ENCODE data around the gene KLHL40. TPM values are rescaled to one million over a fixed set of nuclear protein-coding genes. Genes with fewer than 3 reads are reported as not detected.
A peak's percentile ranks its signal among the peaks of the same experiment; 100 is the strongest.

KLHL40 gene
- total RNA-seq = under 1 TPM in 1 of 4 donors, not detected in 3; 0.27 TPM

GRCh38 chr3:42685363-42685881, at the start of gene KLHL40:
Gene KLHL40, plus strand, starts transcription at chr3:42685537. Its CDS starts 82 bp downstream, at chr3:42685619.
- Histone ChIP-seq H3K27ac (peak within 1 kb of the TSS in 2 of 4 donors; percentile 40 to 44), H3K4me3 (peak within 1 kb of the TSS in 1 of 4 donors; percentile 14), H3K4me1 (peaks cover 0 to 21% (median 6%) of the 10 kb centered on the region in 4 donors), H3K36me3 (no peaks in the 10 kb centered on the region), H3K9me3 (no peaks in the 10 kb centered on the region), H3K27me3 (peaks cover 14% of the 10 kb centered on the region)
- no peak for DNase-seq
- intact Hi-C loops (cut with DNase I; ENCODE audit: low total_unique reads) = no loop called here
- in situ Hi-C loops (cut with MboI; ENCODE audit: low pct_ligation_motif_present in 1 of 4, low pct_unique_long_range_greater_than_20kb in 1 of 4, low sequenced_read_pairs in 3 of 4) = no loop called here
- WGBS, 2 donors (ENCODE audit: low coverage in 1 of 2) = 58% methylated on average over 10 of the region's 34 CpGs; no CpG with 5 or more reads in 1 of the 2 donors
- TF ChIP-seq CTCF (IDR thresholded peaks at IDR 0.05) (no peak), EP300 (IDR thresholded peaks at IDR 0.05; ENCODE audit: low read depth) (no peak), POLR2AphosphoS5 (IDR thresholded peaks at IDR 0.05) (no peak)

- WGBS, 2 donors (ENCODE audit: low coverage in 1 of 2) = 88 to 92% methylated on average over 3 to 6 of the region's 6 CpGs
- in situ Hi-C loops (cut with MboI; ENCODE audit: low pct_ligation_motif_present in 1 of 4, low pct_unique_long_range_greater_than_20kb in 1 of 4, low sequenced_read_pairs in 3 of 4) (no loop called here), intact Hi-C loops (cut with DNase I; ENCODE audit: low total_unique reads) (no loop called here)
- no peak for DNase-seq
- Histone ChIP-seq H3K27ac (no peak overlapping the region), H3K27me3 (no peaks in the 10 kb centered on the region), H3K36me3 (peaks cover 0 to 79% (median 39%) of the 10 kb centered on the region in 4 donors), H3K4me3 (no peak overlapping the region), H3K9me3 (no peaks in the 10 kb centered on the region), H3K4me1 (peaks cover 0 to 13% (median 0%) of the 10 kb centered on the region in 4 donors)
- no peak for TF ChIP-seq EP300 (IDR thresholded peaks at IDR 0.05; ENCODE audit: low read depth)
- TF ChIP-seq CTCF (IDR thresholded peaks at IDR 0.05) = no peak
- TF ChIP-seq POLR2A (IDR thresholded peaks at IDR 0.05) = no peak
- no peak for TF ChIP-seq POLR2AphosphoS5 (IDR thresholded peaks at IDR 0.05)
These were observed 48.3 kb upstream of the KLHL40 start for GRCh38 chr3:42637001-42637400.

- H3K9me3 ChIP-seq = no peaks in the 10 kb centered on the region
- in situ Hi-C loops (cut with MboI; ENCODE audit: low pct_ligation_motif_present in 1 of 4, low pct_unique_long_range_greater_than_20kb in 1 of 4, low sequenced_read_pairs in 3 of 4) (no loop called here), intact Hi-C loops (cut with DNase I; ENCODE audit: low total_unique reads) (no loop called here)
- 48 to 64% methylated on average over 5 to 6 of the region's 6 CpGs for WGBS, 2 donors (ENCODE audit: low coverage in 1 of 2)
- peaks cover 0 to 79% (median 39%) of the 10 kb centered on the region in 4 donors for H3K36me3 ChIP-seq
- no peak for DNase-seq
- TF ChIP-seq CTCF (IDR thresholded peaks at IDR 0.05) = no peak
- no peak for TF ChIP-seq POLR2A (IDR thresholded peaks at IDR 0.05)
- TF ChIP-seq POLR2AphosphoS5 (IDR thresholded peaks at IDR 0.05) = no peak
- no peak for TF ChIP-seq EP300 (IDR thresholded peaks at IDR 0.05; ENCODE audit: low read depth)
- no peaks in the 10 kb centered on the region for H3K27me3 ChIP-seq
- peaks cover 0 to 13% (median 0%) of the 10 kb centered on the region in 4 donors for H3K4me1 ChIP-seq
- no peak overlapping the region for H3K4me3 ChIP-seq
- peak overlapping the region; percentile 9 to 49 (median 28) for H3K27ac ChIP-seq
These were observed 46.9 kb upstream of the KLHL40 start for GRCh38 chr3:42638339-42638842.

- in situ Hi-C loops (cut with MboI; ENCODE audit: low pct_ligation_motif_present in 1 of 4, low pct_unique_long_range_greater_than_20kb in 1 of 4, low sequenced_read_pairs in 3 of 4) = no loop called here
- Histone ChIP-seq H3K4me1 (peaks cover 0 to 13% (median 0%) of the 10 kb centered on the region in 4 donors), H3K27me3 (no peaks in the 10 kb centered on the region), H3K27ac (peak overlapping the region in 2 of 4 donors; percentile 45 to 49), H3K4me3 (no peak overlapping the region), H3K9me3 (no peaks in the 10 kb centered on the region), H3K36me3 (peaks cover 0 to 79% (median 39%) of the 10 kb centered on the region in 4 donors)
- intact Hi-C loops (cut with DNase I; ENCODE audit: low total_unique reads) = no loop called here
- TF ChIP-seq CTCF (IDR thresholded peaks at IDR 0.05) (no peak), EP300 (IDR thresholded peaks at IDR 0.05; ENCODE audit: low read depth) (no peak), POLR2A (IDR thresholded peaks at IDR 0.05) (no peak), POLR2AphosphoS5 (IDR thresholded peaks at IDR 0.05) (no peak)
- 83% methylated on average over 6 of the region's 6 CpGs for WGBS, 2 donors (ENCODE audit: low coverage in 1 of 2)
- DNase-seq = no peak
These were observed 46.1 kb upstream of the KLHL40 start for GRCh38 chr3:42639192-42639591.
